Stimulated activated CD4-positive, alpha-beta T cell treated with anti-CD3 and anti-CD28 coated beads, Interleukin-1b, Interleukin-23, amount 100 ng/mL, for 24 hours (primary cell): ENCODE measurements around the gene OR2V2.
A peak's percentile ranks its signal among the peaks of the same experiment; 100 is the strongest.

ENCODE experiments used
- DNase-seq, 4 experiments: peaks; one replicate each; pipeline ENCODE4 v3.0.0-alpha.2; 2020; ENCODE audit warnings: low read depth in 4 of 4, low spot score in 1 of 4

OR2V2 gene

GRCh38 chr5:181205761-181206649 is 58.6 kb downstream of the OR2V2 start:
- DNase-seq = no peak

- peak; percentile 61 to 92 (median 88) for DNase-seq
Measured at GRCh38 chr5:181207214-181207959, 60.0 kb downstream of the OR2V2 start.

- DNase-seq = no peak
Measured at GRCh38 chr5:181207960-181208253, 60.5 kb downstream of the OR2V2 start.
